HCT116 (cell line): Measurements from ENCODE around the gene ZNF618. TPM values are rescaled to one million over a fixed set of nuclear protein-coding genes. Genes with fewer than 3 reads are reported as not detected.

Experiments used
- ATAC-seq: fragments of 200-7000 bp; cut with Tn5 transposase; 2 replicates; pipeline ENCODE4 v1.9.1; 2020; ENCODE audit warnings: mild to moderate bottlenecking, moderate library complexity
- BruUV-seq: library from RNA; stranded (reverse); fragments of 400-500 nt; replicated peaks from 2 replicates; lab custom pipeline; 2021; lab: Mats Ljungman, UMichigan
- CTCF ChIA-PET: fragments of 300-600 bp; sonication (Branson Sonifier 250); formaldehyde crosslinking; loops from one replicate; lab custom pipeline; 2021; ENCODE audit warnings: antibody characterized with exemption; lab: Charles Lee
- POLR2A ChIA-PET: fragments of 300-600, 350-600 bp; sonication (Branson Sonifier 250); formaldehyde crosslinking; loops from one replicate; lab custom pipeline; 2021; ENCODE audit warnings: antibody characterized with exemption; lab: Charles Lee
- RAD21 ChIA-PET, 2 experiments: fragments of 300-600 bp; sonication (Branson Sonifier 250); formaldehyde crosslinking; loops; one replicate each; lab custom pipeline; 2023; ENCODE audit warnings: low total read pairs in 2 of 2; ENCODE audit not compliant: uncharacterized antibody in 2 of 2, unreplicated experiment in 2 of 2, low non-redundant PET in 1 of 2; lab: Charles Lee
- DNase-seq: peaks from one replicate; pipeline ENCODE4 v3.0.0-alpha.2; 2010; ENCODE audit warnings: low read depth, low spot score
- H2AFZ ChIP-seq: fragments of 200-600 bp; shearing (Covaris generic), sonication (generic); 2 replicates; pipeline ENCODE4 v1.6.1; 2017; ENCODE audit warnings: low read depth, mixed run types, mixed read lengths, antibody characterized with exemption, low read length; ENCODE audit not compliant: poor library complexity, severe bottlenecking
- H3K27ac ChIP-seq: 2 replicates; pipeline ENCODE4 v1.5.1; 2012; ENCODE audit warnings: low read depth, low read length
- H3K27me3 ChIP-seq: fragments of 200-600 bp; sonication (generic); 2 replicates; pipeline ENCODE4 v1.6.1; 2016; ENCODE audit warnings: mixed run types, low read length, mixed read lengths; ENCODE audit not compliant: insufficient read depth
- H3K36me3 ChIP-seq, 2 experiments: fragments of 200-500 bp in 1 of 2; fragments of 200-600 bp in 1 of 2; sonication (Bioruptor generic) in 1 of 2; sonication (generic) in 1 of 2; 2 replicates each; pipeline versions ENCODE4 v1.5.1 to v1.6.1; 2014 to 2016; ENCODE audit warnings: low read length in 2 of 2, inconsistent platforms in 1 of 2, mixed read lengths in 1 of 2, mixed run types in 1 of 2; ENCODE audit not compliant: insufficient read depth in 2 of 2, control insufficient read depth in 1 of 2
- H3K4me1 ChIP-seq, 2 experiments: fragments of 200-600 bp in 1 of 2; sonication (generic) in 1 of 2; 2 replicates each; pipeline versions ENCODE4 v1.5.1 to v1.6.1; 2012 to 2017; ENCODE audit warnings: low read length in 2 of 2, inconsistent platforms in 1 of 2, mild to moderate bottlenecking in 1 of 2, mixed read lengths in 1 of 2, mixed run types in 1 of 2, moderate library complexity in 1 of 2; ENCODE audit not compliant: insufficient read depth in 2 of 2, control insufficient read depth in 1 of 2
- H3K4me2 ChIP-seq: fragments of 200-600 bp; sonication (generic); 2 replicates; pipeline ENCODE4 v1.6.1; 2017; ENCODE audit warnings: mixed run types, low read length, mixed read lengths
- H3K4me3 ChIP-seq, 2 experiments: fragments of 200-600 bp in 1 of 2; sonication (generic) in 1 of 2; replicated peaks in 1 of 2; 2 replicates each; pipeline ENCODE4 v1.5.1; 2011 to 2016; ENCODE audit warnings: low read length in 2 of 2, control low read depth in 1 of 2, low read depth in 1 of 2, mild to moderate bottlenecking in 1 of 2, mixed read lengths in 1 of 2, mixed run types in 1 of 2
- H3K79me2 ChIP-seq: fragments of 200-600 bp; sonication (generic); 2 replicates; pipeline ENCODE4 v1.6.1; 2017; ENCODE audit warnings: mild to moderate bottlenecking, mixed run types, low read length, moderate library complexity, mixed read lengths; ENCODE audit not compliant: insufficient read depth
- H3K9ac ChIP-seq: fragments of 200-600 bp; sonication (generic); 2 replicates; pipeline ENCODE4 v1.6.1; 2016; ENCODE audit warnings: low read length, mixed read lengths
- H3K9me2 ChIP-seq: fragments of 200-600 bp; sonication (generic), shearing (Covaris generic); 2 replicates; pipeline ENCODE4 v1.6.1; 2017; ENCODE audit warnings: mixed run types, mild to moderate bottlenecking, moderate library complexity; ENCODE audit not compliant: insufficient read depth
- H3K9me3 ChIP-seq, 2 experiments: fragments of 200-500 bp in 1 of 2; fragments of 200-600 bp in 1 of 2; sonication (Bioruptor generic) in 1 of 2; sonication (generic) in 1 of 2; 2 replicates each; pipeline ENCODE4 v1.6.1; 2014 to 2017; ENCODE audit warnings: low read length in 2 of 2, mixed read lengths in 2 of 2, inconsistent platforms in 1 of 2, low read depth in 1 of 2, mild to moderate bottlenecking in 1 of 2, mixed run types in 1 of 2, moderate library complexity in 1 of 2; ENCODE audit not compliant: control insufficient read depth in 1 of 2, insufficient read depth in 1 of 2
- H4K20me1 ChIP-seq: fragments of 200-600 bp; sonication (generic), shearing (Covaris generic); 2 replicates; pipeline ENCODE4 v1.6.1; 2017; ENCODE audit warnings: mixed run types, mild to moderate bottlenecking, moderate library complexity; ENCODE audit not compliant: insufficient read depth
- EGR1 ChIP-seq: IDR thresholded peaks from 2 replicates; pipeline ENCODE4 v1.6.1; 2012; ENCODE audit warnings: low read depth
- ELF1 ChIP-seq: IDR thresholded peaks from 2 replicates; pipeline ENCODE4 v1.6.1; 2012; ENCODE audit warnings: low read depth, borderline replicate concordance
- FOSL1 ChIP-seq: IDR thresholded peaks from 2 replicates; pipeline ENCODE4 v1.6.1; 2012; ENCODE audit warnings: low read depth
- POLR2AphosphoS5 ChIP-seq: IDR thresholded peaks from 2 replicates; pipeline ENCODE4 v1.6.1; 2011; ENCODE audit warnings: mild to moderate bottlenecking, low read depth, low read length, moderate library complexity
- RAD21 ChIP-seq: IDR thresholded peaks from 2 replicates; pipeline ENCODE4 v1.6.1; 2012; ENCODE audit warnings: low read depth, mild to moderate bottlenecking
- SP1 ChIP-seq: IDR thresholded peaks from 2 replicates; pipeline ENCODE4 v1.6.1; 2012; ENCODE audit warnings: low read depth
- YY1 ChIP-seq: IDR thresholded peaks from 2 replicates; pipeline ENCODE4 v1.6.1; 2011; ENCODE audit warnings: low read length, low read depth, moderate library complexity, mild to moderate bottlenecking; ENCODE audit not compliant: insufficient replicate concordance; ENCODE audit errors: extremely low read depth
- ZFX ChIP-seq: fragments of 450-650 bp; IDR thresholded peaks from 2 replicates; pipeline ENCODE4 v1.6.1; 2017
- intact Hi-C: fragments of 100-400 bp; cut with micrococcal nuclease; formaldehyde crosslinking; loops from 2 replicates; pipeline ENCODE4 v1.10.0; 2022
- total RNA-seq: library from RNA; stranded (reverse); gene quantifications from one replicate; pipeline ENCODE4 v1.2.1, GENCODE V29; 2021; ENCODE audit not compliant: unreplicated experiment
- TF ChIP-seq, protein P1 (sequence below): IDR thresholded peaks from 2 replicates; pipeline ENCODE4 v1.6.1; 2012
- TF ChIP-seq, protein P2 (sequence below): IDR thresholded peaks from 2 replicates; pipeline ENCODE4 v1.6.1; 2012
- TF ChIP-seq, protein P3 (sequence below), 3 experiments: fragments of 200-600 bp in 1 of 3; sonication (generic) in 1 of 3; IDR thresholded peaks in 2 of 3; conservative IDR thresholded peaks in 1 of 3; 2 replicates each; pipeline ENCODE4 v1.5.1; 2012 to 2017; ENCODE audit warnings: low read depth in 2 of 3, low read length in 2 of 3, antibody characterized with exemption in 1 of 3, borderline replicate concordance in 1 of 3, control low read depth in 1 of 3, mild to moderate bottlenecking in 1 of 3, mixed read lengths in 1 of 3, mixed run types in 1 of 3, moderate library complexity in 1 of 3; ENCODE audit not compliant: insufficient read depth in 1 of 3

The ZNF618 gene
- total RNA-seq, 1 experiment from 2014 or later: 13.5 TPM

DNA sequence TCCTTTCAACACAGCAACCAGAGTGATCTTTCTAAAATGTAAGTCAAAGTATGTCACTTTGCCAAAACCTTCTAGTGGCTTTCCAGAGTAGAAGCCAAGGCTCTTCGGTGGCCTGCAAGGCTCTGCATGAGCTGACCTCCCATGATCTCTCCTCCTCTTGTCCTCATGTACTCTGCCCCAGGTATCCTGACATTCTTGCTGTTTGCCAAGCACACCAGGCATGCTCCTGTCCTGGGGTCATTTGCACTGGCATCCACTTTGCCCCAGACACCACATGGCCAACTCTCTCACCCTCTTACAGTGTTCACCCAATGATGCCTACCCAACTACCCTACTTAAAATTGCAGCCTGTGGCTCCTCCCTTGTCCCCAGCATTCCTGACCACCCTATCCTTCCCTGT lies 86.3 kb downstream of the ZNF618 start:
- no peaks in the 10 kb centered on the region for H3K79me2 ChIP-seq
- RAD21 ChIA-PET: no interaction called here
- no peak overlapping the region for H3K27ac ChIP-seq
- no peak for TF ChIP-seq FOSL1
- no peak for TF ChIP-seq ELF1
- TF ChIP-seq POLR2AphosphoS5: no peak
- TF ChIP-seq, protein P1, sequence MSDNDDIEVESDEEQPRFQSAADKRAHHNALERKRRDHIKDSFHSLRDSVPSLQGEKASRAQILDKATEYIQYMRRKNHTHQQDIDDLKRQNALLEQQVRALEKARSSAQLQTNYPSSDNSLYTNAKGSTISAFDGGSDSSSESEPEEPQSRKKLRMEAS: no peak
- TF ChIP-seq ZFX: no peak
- TF ChIP-seq YY1: no peak
- no peak for TF ChIP-seq EGR1
- TF ChIP-seq, protein P2, sequence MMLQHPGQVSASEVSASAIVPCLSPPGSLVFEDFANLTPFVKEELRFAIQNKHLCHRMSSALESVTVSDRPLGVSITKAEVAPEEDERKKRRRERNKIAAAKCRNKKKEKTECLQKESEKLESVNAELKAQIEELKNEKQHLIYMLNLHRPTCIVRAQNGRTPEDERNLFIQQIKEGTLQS: no peak
- TF ChIP-seq, protein P3, sequence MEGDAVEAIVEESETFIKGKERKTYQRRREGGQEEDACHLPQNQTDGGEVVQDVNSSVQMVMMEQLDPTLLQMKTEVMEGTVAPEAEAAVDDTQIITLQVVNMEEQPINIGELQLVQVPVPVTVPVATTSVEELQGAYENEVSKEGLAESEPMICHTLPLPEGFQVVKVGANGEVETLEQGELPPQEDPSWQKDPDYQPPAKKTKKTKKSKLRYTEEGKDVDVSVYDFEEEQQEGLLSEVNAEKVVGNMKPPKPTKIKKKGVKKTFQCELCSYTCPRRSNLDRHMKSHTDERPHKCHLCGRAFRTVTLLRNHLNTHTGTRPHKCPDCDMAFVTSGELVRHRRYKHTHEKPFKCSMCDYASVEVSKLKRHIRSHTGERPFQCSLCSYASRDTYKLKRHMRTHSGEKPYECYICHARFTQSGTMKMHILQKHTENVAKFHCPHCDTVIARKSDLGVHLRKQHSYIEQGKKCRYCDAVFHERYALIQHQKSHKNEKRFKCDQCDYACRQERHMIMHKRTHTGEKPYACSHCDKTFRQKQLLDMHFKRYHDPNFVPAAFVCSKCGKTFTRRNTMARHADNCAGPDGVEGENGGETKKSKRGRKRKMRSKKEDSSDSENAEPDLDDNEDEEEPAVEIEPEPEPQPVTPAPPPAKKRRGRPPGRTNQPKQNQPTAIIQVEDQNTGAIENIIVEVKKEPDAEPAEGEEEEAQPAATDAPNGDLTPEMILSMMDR (IDR thresholded peaks at IDR 0.05 in 2 of 3, conservative IDR thresholded peaks at IDR 0.05 in 1 of 3; ENCODE audit: borderline replicate concordance in 1 of 3, insufficient read depth in 1 of 3, low read depth in 2 of 3, low read length in 2 of 3): no peak
- TF ChIP-seq RAD21: no peak
- TF ChIP-seq SP1: no peak
- TF ChIP-seq, all 23 proteins: peak for 0
- Histone ChIP-seq H3K4me1 (peaks cover 6 to 8% of the 10 kb centered on the region in 2 experiments), H3K9ac (no peak overlapping the region), H3K4me3 (no peak overlapping the region), H3K36me3 (no peaks in the 10 kb centered on the region), H3K27me3 (no peaks in the 10 kb centered on the region), H3K4me2 (no peak overlapping the region), H4K20me1 (no peaks in the 10 kb centered on the region), H3K9me3 (no peaks in the 10 kb centered on the region), H3K9me2 (no peaks in the 10 kb centered on the region), H2AFZ (no peak overlapping the region)
- ATAC-seq: no peak
- POLR2A ChIA-PET: no interaction called here
- BruUV-seq: no TSS peak
- intact Hi-C loops: loop anchor here (5.0 kb wide), 1 partner anchor 155 kb away; no protein-coding TSS in a partner anchor
- no peak for DNase-seq
- CTCF ChIA-PET: interaction anchor here (1.2 to 1.4 kb wide), 4 partner anchors 8 to 225 kb away, joined by 3 read pairs; no protein-coding TSS in a partner anchor
